AG04450 (cell line): ENCODE measurements around the gene DCDC2C. TPM values are rescaled to one million over a fixed set of nuclear protein-coding genes. Genes with fewer than 3 reads are reported as not detected.

ENCODE experiments used
- CTCF ChIA-PET: fragments of 300-600, 350-600 bp; formaldehyde crosslinking; extraction: SDS; loops from one replicate; lab custom pipeline; 2022; ENCODE audit warnings: antibody characterized with exemption, inconsistent platforms; lab: Charles Lee
- POLR2A ChIA-PET: fragments of 350-600 bp; formaldehyde crosslinking; extraction: SDS; loops from one replicate; lab custom pipeline; 2021; ENCODE audit warnings: antibody characterized with exemption, inconsistent platforms; lab: Yijun Ruan, JAX
- DNase-seq: peaks from one replicate; pipeline ENCODE4 v3.0.0-alpha.2; 2011; ENCODE audit warnings: low read depth, low spot score
- H3K27ac ChIP-seq: one replicate; pipeline ENCODE4 v1.5.1; 2012; ENCODE audit warnings: low read depth, low read length, control low read depth
- H3K27me3 ChIP-seq: one replicate; pipeline ENCODE4 v1.6.0; 2012; ENCODE audit warnings: low read length; ENCODE audit not compliant: control insufficient read depth, insufficient read depth
- H3K4me3 ChIP-seq: 2 replicates; pipeline ENCODE4 v1.5.1; 2011; ENCODE audit warnings: mild to moderate bottlenecking, low read depth, low read length, control low read depth
- H3K9me3 ChIP-seq: 2 replicates; pipeline ENCODE4 v1.5.1; 2012; ENCODE audit warnings: low read length; ENCODE audit not compliant: control insufficient read depth, insufficient read depth
- polyA plus RNA-seq: library from polyadenylated mRNA; depleted of rRNA; stranded (reverse); fragments of >200 nt; gene quantifications from 2 replicates; pipeline ENCODE4 v1.2.3, GENCODE V29; 2011
- TF ChIP-seq, protein P1 (sequence below): IDR thresholded peaks from 2 replicates; pipeline ENCODE4 v1.5.1; 2011; ENCODE audit warnings: low read depth, low read length, control low read depth, inconsistent platforms

Gene DCDC2C
- polyA plus RNA-seq, 1 experiment = not detected

- Histone ChIP-seq H3K27ac (no peak overlapping the region), H3K27me3 (peaks cover 5% of the 10 kb centered on the region), H3K4me3 (no peak overlapping the region), H3K9me3 (no peaks in the 10 kb centered on the region; the same call in 1 of the 2 replicates)
- ChIA-PET POLR2A (no interaction called here), CTCF (interaction anchor here (1.3 to 1.9 kb wide), 2 partner anchors 18 to 35 kb away, joined by 7 to 14 read pairs; no protein-coding TSS in a partner anchor)
- no peak for DNase-seq
- TF ChIP-seq, protein P1, sequence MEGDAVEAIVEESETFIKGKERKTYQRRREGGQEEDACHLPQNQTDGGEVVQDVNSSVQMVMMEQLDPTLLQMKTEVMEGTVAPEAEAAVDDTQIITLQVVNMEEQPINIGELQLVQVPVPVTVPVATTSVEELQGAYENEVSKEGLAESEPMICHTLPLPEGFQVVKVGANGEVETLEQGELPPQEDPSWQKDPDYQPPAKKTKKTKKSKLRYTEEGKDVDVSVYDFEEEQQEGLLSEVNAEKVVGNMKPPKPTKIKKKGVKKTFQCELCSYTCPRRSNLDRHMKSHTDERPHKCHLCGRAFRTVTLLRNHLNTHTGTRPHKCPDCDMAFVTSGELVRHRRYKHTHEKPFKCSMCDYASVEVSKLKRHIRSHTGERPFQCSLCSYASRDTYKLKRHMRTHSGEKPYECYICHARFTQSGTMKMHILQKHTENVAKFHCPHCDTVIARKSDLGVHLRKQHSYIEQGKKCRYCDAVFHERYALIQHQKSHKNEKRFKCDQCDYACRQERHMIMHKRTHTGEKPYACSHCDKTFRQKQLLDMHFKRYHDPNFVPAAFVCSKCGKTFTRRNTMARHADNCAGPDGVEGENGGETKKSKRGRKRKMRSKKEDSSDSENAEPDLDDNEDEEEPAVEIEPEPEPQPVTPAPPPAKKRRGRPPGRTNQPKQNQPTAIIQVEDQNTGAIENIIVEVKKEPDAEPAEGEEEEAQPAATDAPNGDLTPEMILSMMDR = no peak
Observed at GRCh38 chr2:3745920-3746319, 42.5 kb downstream of the DCDC2C start.

DNA sequence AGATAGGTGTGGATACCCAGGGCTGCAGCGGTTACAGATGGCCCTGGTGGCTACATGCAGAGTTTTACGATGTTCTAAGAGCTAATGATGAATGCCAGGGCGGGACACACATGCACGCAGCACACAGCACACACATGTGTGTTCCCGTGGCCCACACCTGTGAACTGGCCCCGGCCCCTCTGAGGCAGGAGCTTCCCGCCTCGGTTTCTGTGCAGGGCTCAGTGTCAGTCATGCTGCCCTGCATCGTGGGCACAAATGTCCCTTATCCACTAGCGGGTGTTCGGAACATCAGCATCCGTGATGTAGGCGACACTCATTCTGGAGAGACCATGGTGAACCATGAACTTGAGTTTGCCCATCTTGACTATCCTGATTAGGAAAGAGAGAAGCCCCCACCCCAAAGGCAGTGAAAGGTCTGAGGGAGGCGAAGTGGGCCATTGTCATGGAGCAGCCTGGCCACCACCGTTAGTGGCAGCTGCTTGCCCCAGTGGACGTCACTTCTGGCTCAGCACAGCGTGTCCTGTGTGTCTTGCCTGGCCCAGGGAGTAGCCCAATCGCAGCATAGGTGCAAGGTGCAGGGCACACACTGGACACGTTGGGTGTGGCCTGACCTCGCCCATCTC is 43.8 kb downstream of the DCDC2C start:
- no peak for DNase-seq
- TF ChIP-seq, protein P1 = no peak
- H3K27me3 ChIP-seq = peaks cover 7% of the 10 kb centered on the region
- POLR2A ChIA-PET = interaction anchor here (0.6 kb wide), 1 partner anchor 138 kb away, joined by 6 read pairs; no protein-coding TSS in a partner anchor
- H3K9me3 ChIP-seq = no peaks in the 10 kb centered on the region; the same call in 1 of the 2 replicates
- H3K27ac ChIP-seq = no peak overlapping the region
- H3K4me3 ChIP-seq = no peak overlapping the region
- CTCF ChIA-PET = no interaction called here

- ChIA-PET POLR2A (no interaction called here), CTCF (interaction anchor here (1.0 kb wide), 1 partner anchor 79 kb away, joined by 3 read pairs; no protein-coding TSS in a partner anchor)
- H3K9me3 ChIP-seq = no peaks in the 10 kb centered on the region; the same call in 1 of the 2 replicates
- no peak for DNase-seq
- H3K27me3 ChIP-seq = peaks cover 7% of the 10 kb centered on the region
- TF ChIP-seq, protein P1 = no peak
- H3K27ac ChIP-seq = no peak overlapping the region
- no peak overlapping the region for H3K4me3 ChIP-seq
Observed at GRCh38 chr2:3747826-3748225, 44.5 kb downstream of the DCDC2C start.

DNA sequence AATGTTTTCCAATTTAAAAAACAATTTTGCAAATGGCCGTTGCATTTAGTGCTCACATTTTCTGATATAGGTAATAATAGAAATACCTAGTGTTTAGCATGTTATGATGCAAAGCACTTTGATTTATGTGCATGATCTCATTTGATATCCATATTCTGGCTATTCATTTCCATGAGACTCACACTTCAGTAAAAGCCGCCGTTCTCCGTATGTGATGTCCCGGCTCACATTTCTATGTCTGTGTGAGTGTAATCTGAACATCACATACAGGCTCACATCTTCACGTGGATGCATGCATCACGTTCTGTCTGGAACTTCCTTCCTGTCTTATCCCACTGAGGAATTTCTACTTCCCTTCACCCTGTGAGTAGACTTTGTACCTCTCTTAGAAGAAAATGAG is 45.8 kb downstream of the DCDC2C start:
- ChIA-PET POLR2A (no interaction called here), CTCF (interaction anchor here (1.2 to 1.6 kb wide), 2 partner anchors 21 to 31 kb away, joined by 3 to 6 read pairs; no protein-coding TSS in a partner anchor)
- no peaks in the 10 kb centered on the region; the same call in 1 of the 2 replicates for H3K9me3 ChIP-seq
- peaks cover 12% of the 10 kb centered on the region for H3K27me3 ChIP-seq
- TF ChIP-seq, protein P1 = no peak
- DNase-seq = no peak
- H3K27ac ChIP-seq = no peak overlapping the region
- no peak overlapping the region for H3K4me3 ChIP-seq

- TF ChIP-seq, protein P1 = no peak
- Histone ChIP-seq H3K4me3 (no peak overlapping the region), H3K27ac (no peak overlapping the region), H3K9me3 (no peaks in the 10 kb centered on the region; the same call in none of the 2 replicates), H3K27me3 (peaks cover 10% of the 10 kb centered on the region)
- CTCF ChIA-PET = interaction anchor here (1.3 to 2.6 kb wide), 2 partner anchors 23 to 76 kb away, joined by 4 to 11 read pairs; no protein-coding TSS in a partner anchor
- DNase-seq = no peak
- POLR2A ChIA-PET = interaction anchor here (0.7 kb wide), 1 partner anchor 193 kb away, joined by 4 read pairs; no protein-coding TSS in a partner anchor
Observed at GRCh38 chr2:3751251-3751650, 47.9 kb downstream of the DCDC2C start.
